Measurements from ENCODE around the gene USH2A.

DNA sequence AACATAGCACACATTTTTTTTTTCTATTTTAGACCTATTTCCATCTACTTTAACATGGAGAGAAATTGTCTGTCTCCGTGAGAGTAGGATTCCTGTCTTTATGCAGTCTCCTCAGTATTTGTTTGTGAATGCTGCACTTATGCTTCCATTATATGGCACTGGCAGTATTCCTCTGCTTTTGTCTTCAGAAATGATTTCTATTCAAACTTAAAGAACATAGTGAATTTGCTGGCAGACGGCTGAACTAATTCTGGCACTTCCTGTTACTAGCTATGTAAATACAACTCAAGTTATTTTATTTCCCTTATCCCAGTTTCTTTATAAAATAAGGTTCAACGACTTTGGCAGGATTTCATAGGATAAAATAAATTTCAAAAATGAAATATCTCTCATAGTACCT is 810.9 kb downstream of the USH2A start:
- TF ChIP-seq EP300 (IDR thresholded peaks at IDR 0.05) = no peak
- TF ChIP-seq, protein P1, sequence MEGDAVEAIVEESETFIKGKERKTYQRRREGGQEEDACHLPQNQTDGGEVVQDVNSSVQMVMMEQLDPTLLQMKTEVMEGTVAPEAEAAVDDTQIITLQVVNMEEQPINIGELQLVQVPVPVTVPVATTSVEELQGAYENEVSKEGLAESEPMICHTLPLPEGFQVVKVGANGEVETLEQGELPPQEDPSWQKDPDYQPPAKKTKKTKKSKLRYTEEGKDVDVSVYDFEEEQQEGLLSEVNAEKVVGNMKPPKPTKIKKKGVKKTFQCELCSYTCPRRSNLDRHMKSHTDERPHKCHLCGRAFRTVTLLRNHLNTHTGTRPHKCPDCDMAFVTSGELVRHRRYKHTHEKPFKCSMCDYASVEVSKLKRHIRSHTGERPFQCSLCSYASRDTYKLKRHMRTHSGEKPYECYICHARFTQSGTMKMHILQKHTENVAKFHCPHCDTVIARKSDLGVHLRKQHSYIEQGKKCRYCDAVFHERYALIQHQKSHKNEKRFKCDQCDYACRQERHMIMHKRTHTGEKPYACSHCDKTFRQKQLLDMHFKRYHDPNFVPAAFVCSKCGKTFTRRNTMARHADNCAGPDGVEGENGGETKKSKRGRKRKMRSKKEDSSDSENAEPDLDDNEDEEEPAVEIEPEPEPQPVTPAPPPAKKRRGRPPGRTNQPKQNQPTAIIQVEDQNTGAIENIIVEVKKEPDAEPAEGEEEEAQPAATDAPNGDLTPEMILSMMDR (IDR thresholded peaks at IDR 0.05) = no peak

Measured in tibial nerve (tissue), 4 donors.